ENCODE measurements around the gene TUBGCP2.
"Not testable (repeated sequence)": the region's sequence is repeated elsewhere in the genome, so short reads cannot be mapped to it uniquely, and the experiment has no call there.

Gene TUBGCP2

DNA sequence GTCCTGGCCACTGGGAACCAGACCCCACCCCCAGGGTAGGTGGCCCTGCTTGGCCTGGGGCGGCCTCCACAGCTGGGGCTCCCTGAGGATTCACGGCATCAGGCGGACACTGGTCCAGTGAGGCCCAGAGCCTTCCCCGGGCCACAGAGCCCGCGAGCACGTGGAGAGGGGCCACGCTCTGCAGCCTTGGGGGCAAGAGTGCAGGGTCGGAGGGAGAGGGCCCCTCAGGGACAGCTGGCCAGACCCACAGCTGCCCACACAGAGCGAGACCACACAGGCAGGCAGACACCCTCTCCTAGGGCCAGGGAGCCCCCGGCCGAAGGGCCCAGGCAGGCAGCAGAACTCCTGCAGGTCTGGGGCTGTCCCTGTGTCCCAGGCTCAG, 60.3 kb downstream of the TUBGCP2 start:
- no peak for DNase-seq (ENCODE audit: low spot score)

DNA sequence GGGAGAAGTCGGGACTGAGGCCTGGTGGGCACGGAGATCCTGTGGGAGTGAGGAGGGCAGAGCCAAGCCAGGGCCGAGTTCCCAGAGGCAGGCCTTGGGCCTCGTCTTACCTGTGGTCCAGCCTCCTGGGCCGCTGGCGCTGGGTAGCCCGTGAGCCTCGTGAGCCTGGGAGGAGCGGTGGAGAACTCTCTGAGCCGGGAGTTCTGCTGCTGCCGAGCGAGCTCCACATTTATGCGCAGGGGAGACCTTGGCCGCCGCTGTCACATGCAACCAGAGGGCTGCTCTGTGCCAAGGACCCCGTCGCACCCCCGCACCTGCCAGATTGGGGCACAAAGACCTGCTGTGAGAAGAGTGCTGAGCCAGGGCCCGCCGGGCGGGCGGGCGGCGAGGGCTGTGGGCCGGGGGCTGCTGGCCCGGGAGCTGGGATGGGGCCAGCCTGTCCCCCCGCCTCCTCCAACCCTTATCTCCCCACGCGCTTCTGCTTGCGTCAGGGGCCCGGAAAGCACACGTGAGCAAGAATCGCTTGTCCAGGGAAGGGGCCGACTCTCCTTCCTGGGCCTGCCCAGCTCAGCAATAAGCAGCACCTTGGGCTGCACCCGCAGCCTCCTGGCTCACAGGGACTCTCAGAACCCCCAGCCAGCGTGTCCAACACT, 60.9 kb downstream of the TUBGCP2 start:
- DNase-seq (ENCODE audit: low spot score): no peak

GRCh38 chr10:133246236-133246626, 62.4 kb downstream of the TUBGCP2 start:
- DNase-seq (ENCODE audit: low spot score): no peak

GRCh38 chr10:133245439-133246235, 63.0 kb downstream of the TUBGCP2 start:
- DNase-seq (ENCODE audit: low spot score): peak; percentile 50

GRCh38 chr10:133243593-133243992, 65.1 kb downstream of the TUBGCP2 start:
- no peak for DNase-seq (ENCODE audit: low spot score)

DNA sequence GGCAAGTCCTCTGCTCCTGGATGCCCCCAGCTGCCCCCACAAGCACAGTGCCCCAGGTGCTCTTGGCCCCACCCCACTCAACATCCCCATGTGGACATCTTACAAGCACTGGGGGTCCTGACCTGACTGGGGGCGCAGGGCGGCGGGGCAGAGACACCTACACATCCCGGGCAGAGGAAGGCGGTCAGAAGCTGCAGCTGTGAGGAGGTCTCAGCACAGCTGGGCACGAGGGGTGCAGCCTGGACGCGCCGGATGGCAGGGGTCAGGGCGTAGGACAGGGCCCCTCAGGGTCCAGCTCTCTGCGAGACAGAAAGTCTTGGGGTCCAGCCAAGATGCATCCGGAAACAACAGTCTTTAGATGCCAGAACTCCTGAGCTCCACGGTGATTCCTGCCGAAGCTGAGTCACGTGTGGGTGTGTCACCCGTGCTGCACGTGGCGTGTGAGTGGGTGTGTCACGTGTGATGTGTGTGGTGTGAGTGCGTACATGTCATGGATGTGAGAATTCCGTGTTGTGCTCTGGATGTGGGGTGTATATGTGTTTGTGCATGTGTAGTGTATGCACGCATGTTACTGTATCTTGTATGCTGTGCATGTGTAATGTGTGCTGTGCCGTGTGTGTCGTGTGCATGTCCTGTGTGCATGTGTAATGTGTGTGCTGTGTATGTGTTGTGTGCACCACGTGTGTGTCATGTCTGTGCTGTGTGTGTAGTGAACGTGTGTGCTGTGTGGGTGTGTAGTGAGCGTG, 65.9 kb downstream of the TUBGCP2 start:
- DNase-seq (ENCODE audit: low spot score): no peak

DNA sequence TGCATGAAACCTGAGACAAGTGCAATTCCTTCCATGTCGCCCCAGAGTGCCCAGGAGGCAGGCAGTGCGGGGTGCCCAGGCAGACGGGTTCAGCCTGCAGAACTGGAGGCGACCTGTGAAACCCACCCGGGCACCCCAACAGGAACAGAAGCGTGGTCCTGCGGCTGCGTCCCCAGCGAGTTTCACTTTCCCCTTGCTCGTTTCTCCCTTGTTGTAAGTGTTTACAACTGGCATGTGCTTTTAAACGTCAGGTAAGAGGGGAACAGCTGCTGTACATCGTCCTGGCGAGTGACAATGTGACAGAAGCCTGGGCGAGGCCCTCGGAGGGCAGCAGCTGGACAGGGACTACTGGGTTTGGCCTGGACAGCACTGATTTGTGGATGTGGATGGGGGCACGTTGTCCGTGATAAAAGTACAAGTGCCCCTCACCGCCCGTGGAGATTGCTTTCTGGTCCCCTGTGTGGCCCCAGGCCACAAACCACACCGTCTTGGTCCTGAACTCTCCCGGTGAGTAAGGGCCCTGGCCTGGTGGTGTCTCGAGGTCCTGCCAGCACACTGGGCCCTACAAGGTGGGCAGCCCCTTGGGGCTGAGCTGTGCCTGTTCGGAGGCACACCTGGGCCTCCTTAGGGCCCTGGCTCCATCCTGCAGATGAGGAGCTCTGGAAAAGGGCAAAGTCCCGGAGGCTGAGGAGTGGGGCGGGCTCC, 67.0 kb downstream of the TUBGCP2 start:
- no peak for DNase-seq (ENCODE audit: low spot score)

- DNase-seq (ENCODE audit: low spot score): no peak
Measured at GRCh38 chr10:133239990-133240389, 68.7 kb downstream of the TUBGCP2 start.

DNA sequence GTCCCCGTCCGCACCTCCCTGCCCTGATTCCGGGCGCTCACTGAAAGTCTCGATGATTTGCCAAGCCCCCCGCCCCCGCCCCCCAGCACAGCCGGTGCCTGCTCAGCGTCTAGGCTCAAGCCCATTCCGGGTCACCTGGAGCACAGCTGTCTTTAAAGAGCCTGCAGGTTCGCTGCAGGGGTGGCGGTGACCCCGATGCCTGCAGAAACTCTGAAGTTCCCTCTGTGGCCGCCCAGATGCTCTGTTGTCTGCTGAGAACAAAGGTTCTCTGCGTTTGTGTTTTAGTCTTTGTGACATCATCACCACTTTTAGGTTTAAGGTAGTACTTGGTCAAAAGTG, 70.2 kb downstream of the TUBGCP2 start:
- DNase-seq (ENCODE audit: low spot score): no peak

DNA sequence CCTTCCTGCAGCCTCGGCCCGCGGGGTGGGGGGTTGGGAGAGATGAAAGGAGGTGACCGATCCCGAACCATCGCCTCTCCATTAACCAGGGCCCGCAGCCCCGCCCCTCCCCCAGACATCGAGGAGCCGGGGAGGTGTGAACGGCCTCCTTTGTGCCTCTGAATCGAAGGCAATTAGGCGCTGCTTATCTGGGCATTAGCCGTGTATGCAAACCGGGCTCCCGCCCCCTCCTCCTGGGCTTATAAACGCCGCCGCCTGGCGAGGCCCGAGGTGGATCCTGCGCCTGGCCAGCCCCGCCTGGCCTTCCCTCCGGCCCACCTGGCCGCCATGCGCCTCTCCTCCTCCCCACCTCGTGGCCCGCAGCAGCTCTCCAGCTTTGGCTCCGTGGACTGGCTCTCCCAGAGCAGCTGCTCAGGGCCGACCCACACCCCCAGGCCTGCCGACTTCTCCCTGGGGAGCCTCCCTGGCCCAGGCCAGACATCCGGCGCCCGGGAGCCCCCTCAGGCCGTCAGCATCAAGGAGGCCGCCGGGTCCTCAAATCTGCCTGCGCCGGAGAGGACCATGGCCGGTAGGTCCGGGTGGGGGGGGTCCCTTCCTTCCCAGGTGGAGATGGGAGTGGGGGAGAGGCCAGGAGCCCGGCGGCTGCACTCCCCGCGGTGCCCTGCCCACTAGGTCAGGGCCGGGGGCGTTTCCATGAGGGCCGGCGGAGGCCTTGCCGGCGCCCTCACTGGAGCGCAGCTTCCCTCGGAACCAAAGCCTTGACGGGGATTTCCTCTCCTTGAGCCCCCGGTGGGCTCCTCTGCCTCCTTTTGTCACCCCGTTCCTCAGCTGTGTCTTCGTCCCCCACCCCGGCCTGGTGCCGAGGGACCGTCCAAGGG, 70.8 kb downstream of the TUBGCP2 start, which contains the start of gene VENTX:
Gene VENTX, plus strand, starts transcription at position 268 of the 878 bp plus-strand sequence. Its CDS starts 60 bp downstream, at position 328.
- no peak for DNase-seq (ENCODE audit: low spot score)

GRCh38 chr10:133237241-133237587, 71.5 kb downstream of the TUBGCP2 start:
- DNase-seq (ENCODE audit: low spot score): no peak

DNA sequence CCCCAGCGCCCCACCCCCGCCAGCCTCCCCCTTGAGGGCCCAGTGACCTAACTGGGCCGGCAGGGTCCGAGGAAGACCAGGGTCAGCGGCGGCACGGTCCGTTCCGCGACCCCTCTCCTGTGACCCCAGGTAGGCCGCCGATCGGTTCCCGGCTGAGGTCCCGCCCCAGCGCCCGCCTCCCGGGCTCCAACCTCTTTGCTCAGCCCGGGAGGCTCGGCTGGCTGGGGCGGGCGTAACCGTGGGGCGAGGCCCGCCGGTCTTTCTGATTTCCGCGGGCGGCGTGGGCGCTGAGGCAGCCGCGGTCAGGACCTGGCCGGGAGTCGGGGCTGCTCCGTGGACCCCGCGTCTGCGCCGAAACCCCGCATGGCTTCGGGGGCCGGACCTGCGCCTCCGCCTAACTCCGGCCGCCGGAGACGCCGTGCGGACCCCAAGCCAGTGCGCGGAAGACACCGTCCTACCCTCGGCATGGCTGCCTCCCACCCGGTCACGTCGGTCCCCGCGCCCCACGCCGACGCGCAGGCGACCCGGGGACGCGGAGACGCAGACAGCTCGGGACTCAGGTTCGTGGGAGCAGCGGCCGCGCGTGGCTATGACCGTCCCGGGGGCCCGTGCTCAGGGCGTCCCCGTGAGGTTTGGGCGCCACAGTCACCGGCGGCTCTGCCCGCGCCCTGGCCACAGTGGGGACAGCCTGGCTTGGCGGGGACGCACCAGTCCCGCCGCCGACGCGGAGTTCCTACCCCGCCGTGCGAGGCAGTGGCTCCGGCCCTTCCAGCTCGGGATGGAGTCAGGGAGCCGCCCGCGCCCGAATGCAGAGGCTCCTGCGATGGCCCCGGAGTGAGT, 72.1 kb downstream of the TUBGCP2 start:
- no peak for DNase-seq (ENCODE audit: low spot score)

- no peak for DNase-seq (ENCODE audit: low spot score)
Measured at GRCh38 chr10:133235932-133236331, 72.7 kb downstream of the TUBGCP2 start.

DNA sequence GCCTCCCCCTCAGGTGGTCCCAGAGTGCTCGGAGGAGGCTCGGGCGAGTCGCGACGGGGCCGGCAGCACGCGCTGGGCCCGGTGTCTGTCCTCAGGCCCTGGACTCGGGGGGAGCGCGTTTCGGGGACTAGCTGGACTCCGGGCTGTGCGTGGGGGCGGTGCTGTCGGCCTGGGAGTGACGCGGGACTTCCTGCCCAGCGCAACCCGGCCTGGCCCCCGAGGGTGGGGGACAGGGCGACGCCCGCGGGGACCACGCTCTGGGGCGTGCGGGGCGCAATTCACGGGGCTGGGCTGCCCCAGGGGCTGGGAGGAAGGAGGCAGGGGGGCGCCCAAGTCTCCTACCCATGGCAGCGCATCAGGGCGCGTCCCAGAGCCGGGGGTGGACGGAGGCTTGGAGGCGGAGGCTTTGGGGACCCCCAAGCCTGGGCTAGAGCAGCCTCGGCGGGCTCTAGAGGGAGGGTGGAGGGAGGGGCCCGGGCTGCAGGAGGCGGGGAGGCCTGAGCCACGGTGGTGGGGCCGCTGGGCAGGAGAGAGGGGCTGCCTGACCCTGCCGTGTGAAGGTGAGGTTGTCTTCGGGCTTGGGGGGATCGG, 73.3 kb downstream of the TUBGCP2 start:
- DNase-seq (ENCODE audit: low spot score): no peak

DNA sequence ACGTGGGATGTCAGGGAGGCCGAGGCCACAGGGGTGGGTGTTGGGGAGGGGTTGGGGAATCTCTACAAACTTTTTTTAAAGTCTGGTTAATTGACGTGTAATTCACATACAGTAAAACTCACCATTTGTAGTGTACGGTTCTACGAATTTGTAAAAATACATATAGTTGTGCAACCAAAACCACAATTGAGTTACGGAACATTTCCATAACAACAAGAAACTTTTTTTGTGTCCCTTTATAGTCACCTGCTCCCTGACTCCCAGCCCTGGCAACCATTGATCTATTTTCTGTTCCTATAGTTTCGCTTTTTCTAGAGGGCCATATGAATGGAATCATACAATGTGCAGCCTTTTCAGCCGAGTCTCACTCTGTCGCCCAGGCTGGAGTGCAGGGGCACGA, 73.9 kb downstream of the TUBGCP2 start:
- DNase-seq (ENCODE audit: low spot score): not testable (repeated sequence)

DNA sequence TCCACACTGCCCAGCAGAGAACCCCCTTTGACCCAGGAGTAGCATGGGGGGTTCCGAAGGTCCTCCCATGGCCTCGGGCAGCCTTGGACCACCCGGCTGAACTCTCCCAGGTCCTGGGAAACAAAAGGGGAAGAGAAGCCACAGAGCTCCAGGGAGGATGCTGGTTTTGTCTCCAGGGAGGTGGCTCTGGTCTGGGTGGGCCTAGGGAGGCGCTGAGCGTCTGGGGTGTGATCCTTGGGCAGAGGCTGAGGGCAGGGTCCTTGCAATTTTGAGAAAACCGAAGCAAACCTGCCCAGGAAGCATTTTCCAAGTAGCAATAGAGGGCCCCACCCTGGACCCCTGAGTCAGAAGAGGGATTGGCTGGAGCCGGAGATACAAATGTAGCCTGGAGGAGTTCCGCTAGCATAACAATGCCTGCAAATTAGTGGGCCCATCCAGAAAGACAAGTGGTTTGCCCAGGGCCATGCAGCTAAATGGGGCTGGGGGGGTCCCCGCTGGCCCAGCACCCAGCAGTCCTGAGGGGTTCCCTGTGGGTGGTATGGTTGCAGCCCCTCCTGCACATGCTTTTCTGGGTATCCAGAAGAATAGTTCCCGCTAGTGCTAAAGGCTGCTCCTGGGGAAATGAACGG, 76.6 kb downstream of the TUBGCP2 start:
- no peak for DNase-seq (ENCODE audit: low spot score)

- DNase-seq (ENCODE audit: low spot score): no peak
Measured at GRCh38 chr10:133231244-133231945, 77.3 kb downstream of the TUBGCP2 start.

DNA sequence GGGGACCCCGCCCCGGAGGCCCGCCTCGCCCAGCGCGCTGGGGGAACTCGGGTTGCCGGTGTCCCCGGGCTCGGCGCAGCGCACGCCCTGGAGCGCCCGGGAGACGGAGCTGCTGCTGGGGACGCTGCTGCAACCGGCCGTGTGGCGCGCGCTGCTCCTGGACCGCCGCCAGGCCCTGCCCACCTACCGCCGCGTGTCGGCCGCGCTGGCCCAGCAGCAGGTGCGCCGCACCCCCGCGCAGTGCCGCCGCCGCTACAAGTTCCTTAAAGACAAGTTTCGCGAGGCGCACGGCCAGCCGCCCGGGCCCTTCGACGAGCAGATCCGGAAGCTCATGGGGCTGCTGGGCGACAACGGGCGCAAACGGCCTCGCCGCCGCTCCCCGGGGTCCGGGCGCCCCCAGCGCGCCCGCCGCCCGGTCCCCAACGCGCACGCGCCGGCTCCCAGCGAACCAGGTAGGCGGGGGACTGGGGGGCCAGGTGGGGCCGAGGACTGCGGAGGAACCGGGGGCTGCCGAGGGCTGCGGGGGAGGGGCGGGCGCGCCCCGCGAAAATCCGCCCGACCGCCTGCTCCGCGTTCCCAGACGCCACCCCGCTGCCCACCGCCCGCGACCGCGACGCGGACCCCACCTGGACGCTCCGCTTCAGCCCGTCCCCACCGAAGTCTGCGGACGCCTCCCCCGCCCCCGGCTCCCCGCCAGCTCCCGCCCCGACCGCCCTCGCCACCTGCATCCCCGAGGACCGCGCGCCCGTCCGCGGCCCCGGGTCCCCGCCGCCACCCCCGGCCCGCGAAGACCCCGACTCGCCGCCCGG, 78.1 kb downstream of the TUBGCP2 start:
- no peak for DNase-seq (ENCODE audit: low spot score)

All from AG08395 (cell line).